VCaP (cell line): ENCODE results near the gene ICA1.

ENCODE experiments used
- H3K27ac ChIP-seq: fragments of 450-650 bp; 2 replicates; pipeline ENCODE4 v1.5.1; 2017
- CTCF ChIP-seq: fragments of 450-650 bp; conservative IDR thresholded peaks from 2 replicates; pipeline ENCODE4 v1.5.1; 2017; ENCODE audit warnings: mild to moderate bottlenecking, moderate library complexity

Gene ICA1

GRCh38 chr7:8134089-8134733, 127.8 kb downstream of the ICA1 start:
- no peak for TF ChIP-seq CTCF
- no peak overlapping the region for H3K27ac ChIP-seq

GRCh38 chr7:8133188-8133848, 128.6 kb downstream of the ICA1 start:
- H3K27ac ChIP-seq = no peak overlapping the region
- no peak for TF ChIP-seq CTCF

GRCh38 chr7:8131694-8132605, 130.0 kb downstream of the ICA1 start:
- no peak for TF ChIP-seq CTCF
- no peak overlapping the region for H3K27ac ChIP-seq

GRCh38 chr7:8130663-8131062, 131.3 kb downstream of the ICA1 start:
- no peak for TF ChIP-seq CTCF
- H3K27ac ChIP-seq = no peak overlapping the region

- no peak for TF ChIP-seq CTCF
- no peak overlapping the region for H3K27ac ChIP-seq
These were observed 132.7 kb downstream of the ICA1 start for GRCh38 chr7:8129318-8129659.

- no peak overlapping the region for H3K27ac ChIP-seq
- TF ChIP-seq CTCF = no peak
These were observed 133.3 kb downstream of the ICA1 start for GRCh38 chr7:8128449-8129317.
